IMR-90 (cell line): ENCODE data around the gene TRIM46. TPM values are rescaled to one million over a fixed set of nuclear protein-coding genes. Genes with fewer than 3 reads are reported as not detected.

Experiments
- ATAC-seq: fragments of 200-7000 bp; cut with Tn5 transposase; 2 replicates; pipeline ENCODE4 v1.9.1; 2020; ENCODE audit warnings: low read depth, mild to moderate bottlenecking, moderate library complexity
- BruUV-seq: library from RNA; stranded (reverse); fragments of 400-500 nt; replicated peaks from 2 replicates; lab custom pipeline; 2021; lab: Mats Ljungman, UMichigan
- CTCF ChIA-PET: fragments of 300-600 bp; formaldehyde crosslinking; extraction: SDS; loops from one replicate; lab custom pipeline; 2021; ENCODE audit warnings: antibody characterized with exemption; lab: Yijun Ruan, JAX
- POLR2A ChIA-PET: fragments of 300-600 bp; sonication (Branson Sonifier 250); formaldehyde crosslinking; loops from one replicate; lab custom pipeline; 2022; ENCODE audit warnings: antibody characterized with exemption; ENCODE audit not compliant: unreplicated experiment; lab: Charles Lee
- DNase-seq: peaks from one replicate; pipeline ENCODE4 v3.0.0; 2013
- H2AFZ ChIP-seq: replicated peaks from 2 replicates; pipeline ENCODE3; 2013; ENCODE audit warnings: low read length, mild to moderate bottlenecking; ENCODE audit not compliant: poor library complexity
- H2AK5ac ChIP-seq: 2 replicates; pipeline ENCODE4 v1.6.1; 2013; ENCODE audit warnings: low read depth, low read length, inconsistent platforms
- H2AK9ac ChIP-seq: replicated peaks from 2 replicates; pipeline ENCODE3; 2013; ENCODE audit warnings: mild to moderate bottlenecking, low read depth, low read length, moderate library complexity; ENCODE audit not compliant: poor library complexity
- H2BK120ac ChIP-seq: 2 replicates; pipeline ENCODE4 v1.6.1; 2013; ENCODE audit warnings: low read depth, low read length, inconsistent platforms
- H2BK15ac ChIP-seq: 3 replicates; pipeline ENCODE4 v1.6.1; 2013; ENCODE audit warnings: low read depth, low read length, inconsistent platforms
- H2BK20ac ChIP-seq: 2 replicates; pipeline ENCODE4 v1.6.1; 2013; ENCODE audit warnings: low read depth, mild to moderate bottlenecking, inconsistent platforms, low read length, moderate library complexity
- H2BK5ac ChIP-seq: 2 replicates; pipeline ENCODE4 v1.6.1; 2013; ENCODE audit warnings: mild to moderate bottlenecking, low read depth, low read length, inconsistent platforms; ENCODE audit not compliant: poor library complexity, severe bottlenecking
- H3K14ac ChIP-seq: replicated peaks from 2 replicates; pipeline ENCODE4 v1.6.1; 2013; ENCODE audit warnings: low read depth, low read length, inconsistent platforms
- H3K18ac ChIP-seq: 2 replicates; pipeline ENCODE4 v1.6.1; 2013; ENCODE audit warnings: low read depth, low read length, control low read depth
- H3K23ac ChIP-seq: 2 replicates; pipeline ENCODE4 v1.6.1; 2013; ENCODE audit warnings: low read depth, low read length, inconsistent platforms
- H3K27ac ChIP-seq: 2 replicates; pipeline ENCODE4 v1.5.1; 2013; ENCODE audit warnings: mild to moderate bottlenecking, control low read depth, low read length; ENCODE audit not compliant: insufficient read depth
- H3K27me3 ChIP-seq: 2 replicates; pipeline ENCODE4 v1.6.1; 2013; ENCODE audit warnings: low read length; ENCODE audit not compliant: control insufficient read depth, insufficient read depth
- H3K36me3 ChIP-seq: 2 replicates; pipeline ENCODE4 v1.6.1; 2013; ENCODE audit warnings: low read length, mixed read lengths; ENCODE audit not compliant: control insufficient read depth, insufficient read depth
- H3K4ac ChIP-seq: 2 replicates; pipeline ENCODE4 v1.6.1; 2013; ENCODE audit warnings: low read depth, low read length, inconsistent platforms
- H3K4me1 ChIP-seq: 2 replicates; pipeline ENCODE4 v1.6.1; 2013; ENCODE audit warnings: low read length, mixed read lengths; ENCODE audit not compliant: control insufficient read depth, insufficient read depth
- H3K4me2 ChIP-seq: 2 replicates; pipeline ENCODE4 v1.6.1; 2013; ENCODE audit warnings: low read depth, mild to moderate bottlenecking, control low read depth, low read length, moderate library complexity
- H3K4me3 ChIP-seq: 2 replicates; pipeline ENCODE4 v1.5.1; 2013; ENCODE audit warnings: low read depth, mild to moderate bottlenecking, control low read depth, low read length, moderate library complexity; ENCODE audit not compliant: insufficient read depth
- H3K56ac ChIP-seq: 2 replicates; pipeline ENCODE4 v1.6.1; 2013; ENCODE audit warnings: low read length, inconsistent platforms; ENCODE audit not compliant: insufficient read depth; ENCODE audit errors: extremely low read depth
- H3K79me1 ChIP-seq, 2 experiments: 2 replicates each; pipeline ENCODE4 v1.6.1; 2013; ENCODE audit warnings: low read length in 2 of 2, inconsistent platforms in 1 of 2, low read depth in 1 of 2
- H3K9ac ChIP-seq: 2 replicates; pipeline ENCODE4 v1.6.1; 2013; ENCODE audit warnings: low read depth, low read length, control low read depth
- H3K9me1 ChIP-seq: 2 replicates; pipeline ENCODE4 v1.6.1; 2013; ENCODE audit warnings: low read length, inconsistent platforms; ENCODE audit not compliant: insufficient read depth
- H3K9me3 ChIP-seq: 2 replicates; pipeline ENCODE4 v1.6.1; 2013; ENCODE audit warnings: low read length; ENCODE audit not compliant: control insufficient read depth, insufficient read depth
- H4K20me1 ChIP-seq: 2 replicates; pipeline ENCODE4 v1.6.1; 2013; ENCODE audit warnings: low read length, inconsistent platforms; ENCODE audit not compliant: insufficient read depth
- H4K5ac ChIP-seq: 2 replicates; pipeline ENCODE4 v1.6.1; 2013; ENCODE audit warnings: mild to moderate bottlenecking, low read depth, low read length, control low read depth
- H4K8ac ChIP-seq, 2 experiments: 2 replicates each; pipeline ENCODE4 v1.6.1; 2013; ENCODE audit warnings: low read depth in 2 of 2, low read length in 2 of 2, control low read depth in 1 of 2, inconsistent platforms in 1 of 2
- H4K91ac ChIP-seq: 2 replicates; pipeline ENCODE4 v1.6.1; 2013; ENCODE audit warnings: low read depth, low read length, inconsistent platforms; ENCODE audit not compliant: insufficient read depth
- BHLHE40 ChIP-seq: fragments of 150-350 bp; IDR thresholded peaks from 2 replicates; pipeline ENCODE4 v1.6.1; 2016; ENCODE audit warnings: mild to moderate bottlenecking, low read depth, low read length
- FOS ChIP-seq: fragments of 150-350 bp; IDR thresholded peaks from 2 replicates; pipeline ENCODE4 v1.6.1; 2016; ENCODE audit warnings: low read depth, low read length
- MAZ ChIP-seq: IDR thresholded peaks from 2 replicates; pipeline ENCODE4 v1.6.1; 2012; ENCODE audit warnings: low read depth, mild to moderate bottlenecking, low read length, improper control_type of control experiment, moderate library complexity, borderline replicate concordance
- MXI1 ChIP-seq: IDR thresholded peaks from 2 replicates; pipeline ENCODE4 v1.6.1; 2012; ENCODE audit warnings: low read depth, mild to moderate bottlenecking, low read length, moderate library complexity, borderline replicate concordance
- NFE2L2 ChIP-seq: fragments of 150-350 bp; IDR thresholded peaks from 2 replicates; pipeline ENCODE4 v1.6.1; 2016; ENCODE audit warnings: low read depth, mild to moderate bottlenecking, low read length
- RAD21 ChIP-seq: IDR thresholded peaks from 2 replicates; pipeline ENCODE4 v1.6.1; 2012; ENCODE audit warnings: low read length, improper control_type of control experiment
- RFX5 ChIP-seq: IDR thresholded peaks from 2 replicates; pipeline ENCODE4 v1.8.0; 2012; ENCODE audit warnings: low read depth, mild to moderate bottlenecking, low read length, moderate library complexity
- USF2 ChIP-seq: fragments of 150-350 bp; IDR thresholded peaks from 2 replicates; pipeline ENCODE4 v1.6.1; 2017; ENCODE audit warnings: mild to moderate bottlenecking, antibody characterized with exemption, low read length, low read depth
- WGBS, 2 experiments: methylation state at CpG; one replicate each; pipeline versions ENCODE4 v1.1.5 to v1.1.7; 2013; ENCODE audit warnings: missing lambda C conversion rate in 2 of 2; ENCODE audit not compliant: insufficient read length in 1 of 2; ENCODE audit errors: extremely low coverage in 2 of 2; 5-methylcytosine and 5-hydroxymethylcytosine counted together
- dilution Hi-C: fragments of 300-500 bp; cut with HindIII; formaldehyde crosslinking; loops from one replicate; pipeline ENCODE4 v1.14.3; 2018; ENCODE audit warnings: low sequenced_read_pairs; ENCODE audit not compliant: unreplicated experiment
- in situ Hi-C: fragments of 300-500 bp; cut with MboI; formaldehyde crosslinking; loops from 3 replicates; pipeline ENCODE4 v1.14.3; 2019; ENCODE audit warnings: low sequenced_read_pairs, inconsistent platforms, mixed read lengths
- intact Hi-C: fragments of 100-400 bp; cut with micrococcal nuclease; formaldehyde crosslinking; loops from 2 replicates; pipeline ENCODE4 v1.10.0; 2022
- polyA plus RNA-seq, 3 experiments: library from polyadenylated mRNA; depleted of rRNA; stranded (reverse); fragments of >200 nt; gene quantifications; 2 replicates each; pipeline ENCODE4 v1.2.3, GENCODE V29; 2012; ENCODE audit warnings: low replicate concordance in 1 of 3
- total RNA-seq: library from RNA; depleted of rRNA; stranded (reverse); fragments of >200 nt; gene quantifications from 2 replicates; pipeline ENCODE4 v1.2.3, GENCODE V29; 2012
- TF ChIP-seq, protein P1 (sequence below): conservative IDR thresholded peaks from 2 replicates; pipeline ENCODE4 v1.5.1; 2012; ENCODE audit warnings: mild to moderate bottlenecking, low read depth, low read length, improper control_type of control experiment

TRIM46 gene
- total and polyA plus RNA-seq, 2 of the 4 experiments (the other 2 are of a cell fraction): 2.3 to 6.2 TPM

- H3K4ac ChIP-seq: peak within 1 kb of the TSS; percentile 90
- in situ Hi-C loops (no loop called here), intact Hi-C loops (loop anchor here (1.0 to 10.0 kb wide), 5 partner anchors 18 to 387 kb away; partner anchors contain the start of gene RUSC1), dilution Hi-C loops (no loop called here)
- peak within 1 kb of the TSS; percentile 61; the same call in 1 of the 3 replicates for H2BK15ac ChIP-seq
- DNase-seq (peak; percentile 12), ATAC-seq (no peak)
- H3K36me3 ChIP-seq: peaks cover 5% of the 10 kb centered on the region; the same call in 1 of the 2 replicates
- H4K20me1 ChIP-seq: no peaks in the 10 kb centered on the region
- H3K27me3 ChIP-seq: no peaks in the 10 kb centered on the region
- no peak for TF ChIP-seq BHLHE40
- TF ChIP-seq MXI1: no peak
- TF ChIP-seq, protein P1, sequence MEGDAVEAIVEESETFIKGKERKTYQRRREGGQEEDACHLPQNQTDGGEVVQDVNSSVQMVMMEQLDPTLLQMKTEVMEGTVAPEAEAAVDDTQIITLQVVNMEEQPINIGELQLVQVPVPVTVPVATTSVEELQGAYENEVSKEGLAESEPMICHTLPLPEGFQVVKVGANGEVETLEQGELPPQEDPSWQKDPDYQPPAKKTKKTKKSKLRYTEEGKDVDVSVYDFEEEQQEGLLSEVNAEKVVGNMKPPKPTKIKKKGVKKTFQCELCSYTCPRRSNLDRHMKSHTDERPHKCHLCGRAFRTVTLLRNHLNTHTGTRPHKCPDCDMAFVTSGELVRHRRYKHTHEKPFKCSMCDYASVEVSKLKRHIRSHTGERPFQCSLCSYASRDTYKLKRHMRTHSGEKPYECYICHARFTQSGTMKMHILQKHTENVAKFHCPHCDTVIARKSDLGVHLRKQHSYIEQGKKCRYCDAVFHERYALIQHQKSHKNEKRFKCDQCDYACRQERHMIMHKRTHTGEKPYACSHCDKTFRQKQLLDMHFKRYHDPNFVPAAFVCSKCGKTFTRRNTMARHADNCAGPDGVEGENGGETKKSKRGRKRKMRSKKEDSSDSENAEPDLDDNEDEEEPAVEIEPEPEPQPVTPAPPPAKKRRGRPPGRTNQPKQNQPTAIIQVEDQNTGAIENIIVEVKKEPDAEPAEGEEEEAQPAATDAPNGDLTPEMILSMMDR: no peak
- TF ChIP-seq FOS: no peak
- TF ChIP-seq RFX5: no peak
- TF ChIP-seq USF2: no peak
- no peak for TF ChIP-seq RAD21
- TF ChIP-seq MAZ: no peak
- no peak for TF ChIP-seq NFE2L2
- peak within 1 kb of the TSS; percentile 86 for H3K27ac ChIP-seq
- ChIA-PET POLR2A (no interaction called here), CTCF (interaction anchor here (1.0 to 2.0 kb wide), 2 partner anchors 33 to 35 kb away, joined by 4 to 6 read pairs; partner anchors contain the start of gene KRTCAP2)
- H2BK20ac ChIP-seq: peak within 1 kb of the TSS; percentile 16; the same call in 1 of the 2 replicates
- peak within 1 kb of the TSS; percentile 52; the same call in 1 of the 2 replicates for H3K18ac ChIP-seq
- H2AK9ac ChIP-seq: peak within 1 kb of the TSS; percentile 99
- peak within 1 kb of the TSS; percentile 67 for H2BK5ac ChIP-seq
- H4K91ac ChIP-seq: peak within 1 kb of the TSS; percentile 79
- peak within 1 kb of the TSS; percentile 77 for H2BK120ac ChIP-seq
- H3K23ac ChIP-seq: peak within 1 kb of the TSS; percentile 87
- H4K5ac ChIP-seq: peak within 1 kb of the TSS; percentile 68
- peak within 1 kb of the TSS; percentile 85 for H3K56ac ChIP-seq
- H2AFZ ChIP-seq: peak within 1 kb of the TSS; percentile 89
- H3K14ac ChIP-seq: peak within 1 kb of the TSS; percentile 80
- H4K8ac ChIP-seq: peak within 1 kb of the TSS; percentile 57 to 89
- H3K9ac ChIP-seq: peak within 1 kb of the TSS; percentile 81
- peaks cover 6% of the 10 kb centered on the region; the same call in 1 of the 2 replicates for H3K9me1 ChIP-seq
- WGBS, 2 experiments: 25% methylated on average over 4 of the region's 17 CpGs; no CpG with 5 or more reads in 1 of the 2 experiments
- peak within 1 kb of the TSS; percentile 90 for H3K4me2 ChIP-seq
- peaks cover 15% of the 10 kb centered on the region for H3K4me1 ChIP-seq
- no TSS peak for BruUV-seq
- peak within 1 kb of the TSS; percentile 100 for H3K4me3 ChIP-seq
- H3K9me3 ChIP-seq: no peaks in the 10 kb centered on the region
- H2AK5ac ChIP-seq: peak within 1 kb of the TSS; percentile 95
- peaks cover 13 to 24% of the 10 kb centered on the region in 2 experiments for H3K79me1 ChIP-seq
Observed at GRCh38 chr1:155207806-155208540, 34.3 kb downstream of the TRIM46 start, which contains the start of gene THBS3. THBS3 (minus strand) TSS chr1:155207897; CDS start chr1:155207876, 21 bp downstream.
